Neural progenitor cell (in vitro differentiated cells): Measurements from ENCODE around the gene WDR70.

Experiments
- CTCF ChIP-seq: fragments of 200-600 bp; sonication (generic); IDR thresholded peaks from 2 replicates; pipeline ENCODE4 v1.5.1; 2017; ENCODE audit warnings: antibody characterized with exemption, mild to moderate bottlenecking
- EZH2 ChIP-seq: fragments of 200-600 bp; sonication (generic); IDR thresholded peaks from 2 replicates; pipeline ENCODE4 v1.6.1; 2017; ENCODE audit warnings: antibody characterized with exemption, mild to moderate bottlenecking, moderate library complexity

DNA sequence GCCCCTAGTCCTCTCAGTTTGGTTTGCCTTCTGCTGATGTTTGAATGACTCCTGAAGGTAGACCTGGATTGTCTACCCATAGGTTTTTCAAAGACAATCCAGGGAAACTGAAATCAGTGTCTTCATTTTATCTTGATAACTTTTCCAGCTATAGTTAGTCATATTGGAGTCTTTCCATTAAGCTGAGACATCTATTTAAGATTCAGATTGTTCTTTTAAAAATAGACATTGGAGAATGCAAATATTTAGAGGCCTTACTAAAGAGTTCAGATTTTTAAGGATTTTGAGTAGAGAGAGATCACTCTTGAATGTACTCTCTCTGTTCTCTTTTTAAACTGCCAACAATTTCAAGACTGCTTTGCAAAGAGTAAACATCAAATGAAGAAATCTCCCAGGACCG lies 391.7 kb downstream of the WDR70 start:
- TF ChIP-seq CTCF (no peak), EZH2 (no peak)
